Immature natural killer cell (primary cell): ENCODE measurements around the gene DEDD2. TPM values are rescaled to one million over a fixed set of nuclear protein-coding genes. Genes with fewer than 3 reads are reported as not detected.
A peak's percentile ranks its signal among the peaks of the same experiment; 100 is the strongest.

ENCODE experiments used
- DNase-seq, 3 donors: peaks; one replicate each; pipeline ENCODE4 v3.0.0; 2022; ENCODE audit warnings: mixed read lengths in 1 of 3
- H3K27ac Mint-ChIP-seq, 6 donors: one replicate each; pipeline ENCODE4 v1.8.0; 2020; ENCODE audit warnings: mixed read lengths in 6 of 6, mild to moderate bottlenecking in 5 of 6, inconsistent platforms in 4 of 6, moderate library complexity in 3 of 6
- H3K27me3 Mint-ChIP-seq, 3 donors: one replicate each; pipeline ENCODE4 v1.8.0; 2020 to 2021; ENCODE audit warnings: low read depth in 3 of 3, mild to moderate bottlenecking in 3 of 3, mixed read lengths in 3 of 3, moderate library complexity in 3 of 3, inconsistent platforms in 1 of 3
- H3K36me3 Mint-ChIP-seq, 3 donors: one replicate each; pipeline ENCODE4 v1.8.0; 2020; ENCODE audit warnings: mixed read lengths in 3 of 3, inconsistent platforms in 2 of 3, mild to moderate bottlenecking in 2 of 3
- H3K4me1 Mint-ChIP-seq, 2 donors: one replicate each; pipeline ENCODE4 v1.8.0; 2020; ENCODE audit warnings: inconsistent platforms in 2 of 2, mild to moderate bottlenecking in 2 of 2, mixed read lengths in 2 of 2, moderate library complexity in 1 of 2
- H3K4me3 Mint-ChIP-seq, 5 donors: one replicate each; pipeline ENCODE4 v1.8.0; 2020; ENCODE audit warnings: mild to moderate bottlenecking in 5 of 5, mixed read lengths in 5 of 5, inconsistent platforms in 3 of 5, moderate library complexity in 3 of 5
- H3K9me3 Mint-ChIP-seq, 6 donors: one replicate each; pipeline ENCODE4 v1.8.0; 2020; ENCODE audit warnings: mild to moderate bottlenecking in 6 of 6, mixed read lengths in 6 of 6, inconsistent platforms in 4 of 6, moderate library complexity in 3 of 6
- polyA plus RNA-seq, 3 donors: library from polyadenylated mRNA; unstranded; fragments of 300-500 nt; fragmentation: Illumina TruSeq; gene quantifications; one replicate each; pipeline ENCODE4 v1.2.3, GENCODE V29; 2021

The DEDD2 gene
- polyA plus RNA-seq, 3 donors from 2014 or later = 154 to 261 (median 173) TPM

GRCh38 chr19:42229301-42229854 is 11.9 kb upstream of the DEDD2 start:
- H3K27ac Mint-ChIP-seq = peak overlapping the region; percentile 37 to 84 (median 54)
- no peak for DNase-seq
- H3K9me3 Mint-ChIP-seq = no peaks in the 10 kb centered on the region
- peaks cover 13 to 22% of the 10 kb centered on the region in 2 donors for H3K4me1 Mint-ChIP-seq
- no peak overlapping the region for H3K4me3 Mint-ChIP-seq
- H3K27me3 Mint-ChIP-seq = peaks cover 0 to 2% (median 2%) of the 10 kb centered on the region in 3 donors
- peaks cover 7 to 30% (median 12%) of the 10 kb centered on the region in 3 donors for H3K36me3 Mint-ChIP-seq

- peak overlapping the region in 3 of 6 donors; percentile 45 to 50 (median 45) for H3K27ac Mint-ChIP-seq
- peaks cover 7 to 27% (median 11%) of the 10 kb centered on the region in 3 donors for H3K36me3 Mint-ChIP-seq
Observed at GRCh38 chr19:42228641-42229040, 11.2 kb upstream of the DEDD2 start.

GRCh38 chr19:42226886-42227285 is 9.4 kb upstream of the DEDD2 start:
- DNase-seq = no peak
- peaks cover 21 to 29% of the 10 kb centered on the region in 2 donors for H3K4me1 Mint-ChIP-seq
- H3K4me3 Mint-ChIP-seq = no peak overlapping the region
- H3K27ac Mint-ChIP-seq = peak overlapping the region in 5 of 6 donors; percentile 3 to 64 (median 30)
- no peaks in the 10 kb centered on the region for H3K9me3 Mint-ChIP-seq
- peaks cover 0 to 2% (median 2%) of the 10 kb centered on the region in 3 donors for H3K27me3 Mint-ChIP-seq
- peaks cover 7 to 27% (median 8%) of the 10 kb centered on the region in 3 donors for H3K36me3 Mint-ChIP-seq

More at GRCh38 chr19:42228641-42229040, 11.2 kb upstream of the DEDD2 start:
- H3K27me3 Mint-ChIP-seq = peaks cover 0 to 2% (median 2%) of the 10 kb centered on the region in 3 donors
- no peaks in the 10 kb centered on the region for H3K9me3 Mint-ChIP-seq
- DNase-seq = no peak
- peaks cover 13 to 20% of the 10 kb centered on the region in 2 donors for H3K4me1 Mint-ChIP-seq
- H3K4me3 Mint-ChIP-seq = no peak overlapping the region

- Mint-ChIP-seq H3K36me3 (peaks cover 7 to 27% (median 8%) of the 10 kb centered on the region in 3 donors), H3K4me1 (peaks cover 24 to 32% of the 10 kb centered on the region in 2 donors), H3K9me3 (no peaks in the 10 kb centered on the region), H3K27me3 (peaks cover 0 to 2% (median 2%) of the 10 kb centered on the region in 3 donors), H3K4me3 (no peak overlapping the region), H3K27ac (no peak overlapping the region)
- DNase-seq = no peak
Observed at GRCh38 chr19:42225718-42226292, 8.3 kb upstream of the DEDD2 start.

GRCh38 chr19:42224940-42225717 is 7.7 kb upstream of the DEDD2 start:
- Mint-ChIP-seq H3K4me3 (no peak overlapping the region), H3K36me3 (peaks cover 7 to 27% (median 8%) of the 10 kb centered on the region in 3 donors), H3K4me1 (peaks cover 31 to 39% of the 10 kb centered on the region in 2 donors), H3K27me3 (peaks cover 0 to 3% (median 2%) of the 10 kb centered on the region in 3 donors), H3K27ac (peak overlapping the region in 1 of 6 donors; percentile 68), H3K9me3 (no peaks in the 10 kb centered on the region)
- DNase-seq = no peak

GRCh38 chr19:42220751-42221097 is 3.2 kb upstream of the DEDD2 start:
- Mint-ChIP-seq H3K4me1 (peaks cover 50% of the 10 kb centered on the region in 2 donors), H3K9me3 (no peaks in the 10 kb centered on the region), H3K27me3 (peaks cover 13 to 19% (median 19%) of the 10 kb centered on the region in 3 donors), H3K36me3 (peaks cover 4 to 8% (median 4%) of the 10 kb centered on the region in 3 donors), H3K27ac (peak overlapping the region; percentile 93 to 99 (median 96)), H3K4me3 (peak overlapping the region; percentile 94 to 99 (median 97))
- no peak for DNase-seq

- H3K27ac Mint-ChIP-seq = peak within 1 kb of the TSS; percentile 93 to 99 (median 96)
- peaks cover 56% of the 10 kb centered on the region in 2 donors for H3K4me1 Mint-ChIP-seq
- peak; percentile 94 to 97 (median 96) for DNase-seq
- peaks cover 4 to 9% (median 7%) of the 10 kb centered on the region in 3 donors for H3K36me3 Mint-ChIP-seq
- peaks cover 13 to 19% (median 19%) of the 10 kb centered on the region in 3 donors for H3K27me3 Mint-ChIP-seq
- H3K9me3 Mint-ChIP-seq = no peaks in the 10 kb centered on the region
- H3K4me3 Mint-ChIP-seq = peak within 1 kb of the TSS; percentile 94 to 99 (median 97)
Observed at GRCh38 chr19:42219812-42220750, 2.6 kb upstream of the DEDD2 start, which contains the start of gene ZNF526. Gene ZNF526 (plus strand): TSS chr19:42220312. CDS start chr19:42224404, 4,092 bp downstream.

GRCh38 chr19:42216653-42217519 is 591 bp downstream of the DEDD2 start:
- peaks cover 74 to 77% of the 10 kb centered on the region in 2 donors for H3K4me1 Mint-ChIP-seq
- peaks cover 9 to 17% (median 15%) of the 10 kb centered on the region in 3 donors for H3K36me3 Mint-ChIP-seq
- no peaks in the 10 kb centered on the region for H3K9me3 Mint-ChIP-seq
- peak overlapping the region; percentile 87 to 96 (median 95) for H3K4me3 Mint-ChIP-seq
- H3K27ac Mint-ChIP-seq = peak overlapping the region; percentile 93 to 100 (median 98)
- peaks cover 13 to 19% (median 19%) of the 10 kb centered on the region in 3 donors for H3K27me3 Mint-ChIP-seq
- DNase-seq = peak in 2 of 3 donors; percentile 20 to 34

- H3K27me3 Mint-ChIP-seq = peaks cover 12 to 19% (median 17%) of the 10 kb centered on the region in 3 donors
- H3K9me3 Mint-ChIP-seq = no peaks in the 10 kb centered on the region
- peaks cover 12 to 19% (median 17%) of the 10 kb centered on the region in 3 donors for H3K36me3 Mint-ChIP-seq
- H3K4me1 Mint-ChIP-seq = peaks cover 66 to 70% of the 10 kb centered on the region in 2 donors
- no peak for DNase-seq
- H3K4me3 Mint-ChIP-seq = peak overlapping the region; percentile 87 to 96 (median 95)
- peak overlapping the region; percentile 38 to 99 (median 89) for H3K27ac Mint-ChIP-seq
Observed at GRCh38 chr19:42214810-42215485, 2.5 kb downstream of the DEDD2 start.

- peaks cover 21 to 37% (median 25%) of the 10 kb centered on the region in 3 donors for H3K36me3 Mint-ChIP-seq
- peaks cover 63 to 70% of the 10 kb centered on the region in 2 donors for H3K4me1 Mint-ChIP-seq
- no peak for DNase-seq
- H3K9me3 Mint-ChIP-seq = no peaks in the 10 kb centered on the region
- peaks cover 7 to 10% (median 9%) of the 10 kb centered on the region in 3 donors for H3K27me3 Mint-ChIP-seq
- peak overlapping the region in 4 of 5 donors; percentile 7 to 54 (median 22) for H3K4me3 Mint-ChIP-seq
- peak overlapping the region; percentile 33 to 99 (median 80) for H3K27ac Mint-ChIP-seq
Observed at GRCh38 chr19:42212886-42213285, 4.6 kb downstream of the DEDD2 start.

GRCh38 chr19:42208612-42209011 is 8.9 kb downstream of the DEDD2 start:
- Mint-ChIP-seq H3K27ac (peak overlapping the region in 5 of 6 donors; percentile 26 to 86 (median 51)), H3K4me1 (peaks cover 67 to 72% of the 10 kb centered on the region in 2 donors), H3K36me3 (peaks cover 24 to 58% (median 27%) of the 10 kb centered on the region in 3 donors), H3K4me3 (no peak overlapping the region), H3K9me3 (no peaks in the 10 kb centered on the region), H3K27me3 (peaks cover 0 to 11% (median 0%) of the 10 kb centered on the region in 3 donors)
- no peak for DNase-seq
